AG09319 (cell line): ENCODE results near the gene MED14.

ENCODE experiments used
- DNase-seq: peaks from one replicate; pipeline ENCODE4 v3.0.0-alpha.2; 2010; ENCODE audit warnings: low read depth; ENCODE audit errors: extremely low read depth
- TF ChIP-seq, protein P1 (sequence below): IDR thresholded peaks from 2 replicates; pipeline ENCODE4 v1.5.1; 2011; ENCODE audit warnings: low read depth, mild to moderate bottlenecking, inconsistent platforms, low read length, moderate library complexity

The MED14 gene

GRCh38 chrX:40773188-40773587 is 37.8 kb upstream of the MED14 start:
- TF ChIP-seq, protein P1, sequence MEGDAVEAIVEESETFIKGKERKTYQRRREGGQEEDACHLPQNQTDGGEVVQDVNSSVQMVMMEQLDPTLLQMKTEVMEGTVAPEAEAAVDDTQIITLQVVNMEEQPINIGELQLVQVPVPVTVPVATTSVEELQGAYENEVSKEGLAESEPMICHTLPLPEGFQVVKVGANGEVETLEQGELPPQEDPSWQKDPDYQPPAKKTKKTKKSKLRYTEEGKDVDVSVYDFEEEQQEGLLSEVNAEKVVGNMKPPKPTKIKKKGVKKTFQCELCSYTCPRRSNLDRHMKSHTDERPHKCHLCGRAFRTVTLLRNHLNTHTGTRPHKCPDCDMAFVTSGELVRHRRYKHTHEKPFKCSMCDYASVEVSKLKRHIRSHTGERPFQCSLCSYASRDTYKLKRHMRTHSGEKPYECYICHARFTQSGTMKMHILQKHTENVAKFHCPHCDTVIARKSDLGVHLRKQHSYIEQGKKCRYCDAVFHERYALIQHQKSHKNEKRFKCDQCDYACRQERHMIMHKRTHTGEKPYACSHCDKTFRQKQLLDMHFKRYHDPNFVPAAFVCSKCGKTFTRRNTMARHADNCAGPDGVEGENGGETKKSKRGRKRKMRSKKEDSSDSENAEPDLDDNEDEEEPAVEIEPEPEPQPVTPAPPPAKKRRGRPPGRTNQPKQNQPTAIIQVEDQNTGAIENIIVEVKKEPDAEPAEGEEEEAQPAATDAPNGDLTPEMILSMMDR, result no peak
- DNase-seq, result no peak

DNA sequence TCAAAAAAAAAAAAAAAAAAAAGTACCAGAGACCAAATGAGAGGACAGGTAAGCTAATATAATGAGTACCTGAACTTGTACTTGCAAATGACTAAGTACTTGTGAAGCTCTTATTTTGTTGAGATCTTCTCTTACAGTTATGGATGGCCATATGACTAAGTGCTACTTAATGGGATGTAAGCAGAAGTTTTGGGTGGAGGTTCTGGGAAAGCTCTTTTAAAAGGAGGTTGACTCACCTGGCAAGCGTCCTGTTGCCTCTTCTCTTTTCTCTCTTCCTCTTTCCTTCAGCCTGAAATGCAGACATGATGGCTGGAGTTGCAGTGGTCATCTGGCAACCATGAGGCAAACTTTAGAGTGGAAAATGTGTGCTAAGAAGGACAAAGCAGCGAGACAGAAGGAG is 36.9 kb upstream of the MED14 start:
- TF ChIP-seq, protein P1, result no peak
- DNase-seq, result no peak

- TF ChIP-seq, protein P1, result no peak
Observed at GRCh38 chrX:40761762-40762161, 26.4 kb upstream of the MED14 start.

DNA sequence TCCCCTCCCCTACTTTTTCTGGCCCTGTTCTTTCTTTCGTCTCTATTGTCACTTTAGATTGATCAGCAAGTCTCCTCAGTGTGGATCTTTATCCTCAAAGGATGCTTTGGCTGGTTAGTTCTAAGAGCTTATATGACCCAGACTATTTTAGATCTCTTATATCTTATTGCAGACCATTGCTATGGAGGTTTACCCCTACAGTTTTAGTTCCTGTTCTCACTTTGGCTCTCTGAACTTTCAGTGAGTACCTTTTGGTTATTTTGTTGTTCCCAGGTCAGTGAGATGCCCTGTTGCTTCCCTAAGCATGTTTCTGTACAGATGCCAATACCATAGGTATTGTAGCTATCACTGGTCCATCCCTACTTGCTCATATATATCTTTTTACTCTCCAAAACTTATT is 24.0 kb upstream of the MED14 start:
- TF ChIP-seq, protein P1, result no peak

More at GRCh38 chrX:40761762-40762161, 26.4 kb upstream of the MED14 start:
- DNase-seq, result no peak

DNA sequence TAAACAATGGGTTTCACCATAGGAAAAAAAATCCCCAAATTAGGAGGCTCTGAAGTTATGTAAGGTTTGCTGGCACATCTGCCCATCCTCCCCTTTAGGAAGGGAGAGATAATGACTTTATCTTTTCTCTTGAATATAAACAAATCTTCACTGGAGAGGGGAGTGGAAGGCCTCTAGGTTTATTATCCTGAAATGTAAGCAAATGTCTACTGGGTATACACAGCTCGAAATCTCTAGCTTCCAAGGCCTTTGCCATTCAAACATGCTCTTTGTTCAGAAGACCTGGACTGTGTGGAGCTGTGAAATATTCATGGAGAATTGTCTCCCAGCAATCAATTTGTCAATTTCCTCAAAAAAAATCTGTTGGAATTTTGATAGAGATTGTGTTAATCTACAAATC is 21.7 kb upstream of the MED14 start:
- TF ChIP-seq, protein P1, result no peak
- no peak for DNase-seq

More for the DNA sequence above, 24.0 kb upstream of the MED14 start:
- no peak for DNase-seq

- no peak for DNase-seq
- TF ChIP-seq, protein P1, result no peak
Observed at GRCh38 chrX:40755291-40756249, 20.2 kb upstream of the MED14 start.
